HT1080 (cell line): ENCODE results near the gene STK10. TPM values are rescaled to one million over a fixed set of nuclear protein-coding genes. Genes with fewer than 3 reads are reported as not detected.
"Not testable (repeated sequence)": the region's sequence is repeated elsewhere in the genome, so short reads cannot be mapped to it uniquely, and the experiment has no call there.

Experiments
- DNase-seq: peaks from one replicate; pipeline ENCODE4 v3.0.0-alpha.2; 2015; ENCODE audit warnings: low read depth
- polyA plus RNA-seq, 2 experiments: library from polyadenylated mRNA; depleted of rRNA; stranded (reverse); fragments of >200 nt; gene quantifications; 2 replicates each; pipeline ENCODE4 v1.2.3, GENCODE V29; 2015
- total RNA-seq: library from RNA; depleted of rRNA; stranded (reverse); fragments of >200 nt; shearing (Covaris generic); gene quantifications from 2 replicates; pipeline ENCODE4 v1.2.3, GENCODE V29; 2014; rRNA removed

STK10 gene
- total RNA-seq: 16.1 and 16.4 TPM in 2 replicates
- polyA plus RNA-seq (2015; cell fraction: cytosol; rRNA removed): 9.1 and 9.3 TPM in 2 replicates
- 17.7 and 23.8 TPM in 2 replicates for polyA plus RNA-seq (2015; cell fraction: nucleus; rRNA removed)

DNA sequence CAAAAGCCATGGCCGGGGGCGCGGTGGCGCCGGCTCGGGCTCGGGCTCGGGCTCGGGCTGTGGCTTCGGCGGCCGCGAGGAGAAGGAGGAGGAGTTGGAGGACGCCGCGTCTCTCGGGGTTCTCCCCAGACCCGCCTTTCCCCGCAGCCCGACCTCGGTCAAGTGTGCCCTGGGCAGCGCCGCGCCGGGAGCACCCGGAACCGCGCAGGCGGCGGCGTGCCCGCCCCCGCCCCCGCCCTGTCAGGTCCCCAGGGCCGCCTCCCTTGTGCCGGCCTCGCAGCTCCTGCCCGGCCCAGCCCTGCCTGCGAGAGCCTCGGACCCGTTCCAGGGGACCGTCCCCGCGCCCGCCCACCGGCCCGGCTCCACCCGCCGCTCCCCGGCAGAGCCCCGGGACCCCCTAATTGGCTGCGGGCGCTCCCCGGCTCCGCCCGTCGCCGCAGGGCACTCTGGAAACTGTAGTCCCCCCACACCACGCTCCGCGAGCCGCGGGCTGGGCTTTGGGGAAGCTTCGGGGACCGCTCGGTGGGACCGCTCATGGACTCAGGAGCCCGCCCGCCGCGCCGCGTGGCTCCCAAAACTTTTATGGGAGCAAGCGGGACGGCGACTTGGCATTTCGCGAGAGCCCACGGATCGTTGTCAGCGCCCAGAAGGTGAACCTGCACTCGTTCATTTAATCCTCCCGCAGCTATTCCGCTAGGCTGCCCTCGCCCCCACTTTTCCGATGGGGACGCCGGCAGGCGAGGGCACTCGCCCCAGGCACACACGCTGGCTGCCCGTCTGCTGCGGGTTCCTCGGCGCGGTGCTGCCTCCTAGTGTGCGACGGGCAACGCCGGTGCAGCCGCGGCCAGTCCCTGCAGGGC, at the start of gene STK10:
STK10 (minus strand) TSS at position 192 of the 860 bp plus-strand sequence; CDS start at position 10, 182 bp downstream.
- DNase-seq: peak; percentile 90

DNA sequence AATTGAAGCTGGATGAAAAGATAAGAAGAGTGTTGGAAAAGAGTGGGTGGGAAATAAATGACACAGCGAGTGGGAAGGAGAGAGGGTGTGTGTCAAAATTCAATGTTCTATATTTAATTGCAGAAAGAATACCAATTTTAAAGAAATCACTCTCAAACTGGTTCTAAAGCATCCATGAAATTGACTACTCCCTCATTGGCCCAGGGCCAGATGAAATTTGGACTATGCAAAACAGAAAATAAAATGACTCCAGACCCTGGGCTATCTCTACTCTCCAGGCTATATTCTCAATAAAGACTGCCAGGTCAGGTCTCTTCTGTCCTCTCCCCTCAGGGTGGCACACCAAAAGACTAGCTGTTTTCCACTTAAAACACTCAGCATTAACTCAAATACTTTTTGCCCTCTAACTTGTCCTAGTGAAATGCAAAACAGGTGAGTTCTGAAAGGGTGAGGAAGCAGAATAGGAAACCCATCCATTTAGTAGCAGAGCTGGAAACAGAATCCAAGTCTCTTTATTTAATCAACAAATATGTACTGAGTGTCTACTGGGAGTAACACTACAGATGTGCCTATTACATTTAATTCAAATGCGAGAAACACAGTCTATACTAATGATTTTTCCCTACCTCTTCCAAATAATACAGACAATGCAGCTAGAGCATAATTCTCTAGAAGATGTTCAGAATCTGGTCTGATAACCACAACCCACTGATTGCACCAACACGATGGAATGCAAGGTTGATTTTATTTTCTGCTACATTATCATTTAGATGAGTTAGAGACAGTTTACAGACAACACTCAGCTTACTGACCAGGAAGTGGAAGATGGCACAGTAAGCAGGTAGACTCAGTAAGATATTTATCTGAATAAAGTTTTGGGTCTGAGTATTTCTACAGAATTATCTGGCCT, 48.1 kb upstream of the STK10 start:
- DNase-seq: no peak

- DNase-seq: no peak
Measured at GRCh38 chr5:172235132-172235780, 47.2 kb upstream of the STK10 start.

GRCh38 chr5:172234031-172234430, 46.0 kb upstream of the STK10 start:
- no peak for DNase-seq

DNA sequence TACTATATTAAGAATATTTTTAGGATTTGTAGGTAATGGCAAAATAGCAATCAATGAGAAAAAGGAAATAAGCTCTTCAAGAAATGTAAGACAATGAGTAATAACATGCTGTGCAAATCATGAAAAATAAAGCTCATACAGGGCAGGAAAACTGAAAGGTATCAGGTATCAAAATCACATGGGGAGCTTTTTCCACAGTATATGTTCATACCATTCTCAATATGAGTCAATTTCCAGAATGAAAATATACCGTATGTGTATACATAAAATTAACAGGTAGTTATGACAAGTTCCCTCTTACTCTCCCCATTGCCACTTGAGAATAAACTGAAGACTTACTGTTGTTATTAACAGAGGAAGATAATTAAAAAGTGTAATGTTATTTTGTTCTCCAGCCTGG, 41.9 kb upstream of the STK10 start:
- no peak for DNase-seq

DNA sequence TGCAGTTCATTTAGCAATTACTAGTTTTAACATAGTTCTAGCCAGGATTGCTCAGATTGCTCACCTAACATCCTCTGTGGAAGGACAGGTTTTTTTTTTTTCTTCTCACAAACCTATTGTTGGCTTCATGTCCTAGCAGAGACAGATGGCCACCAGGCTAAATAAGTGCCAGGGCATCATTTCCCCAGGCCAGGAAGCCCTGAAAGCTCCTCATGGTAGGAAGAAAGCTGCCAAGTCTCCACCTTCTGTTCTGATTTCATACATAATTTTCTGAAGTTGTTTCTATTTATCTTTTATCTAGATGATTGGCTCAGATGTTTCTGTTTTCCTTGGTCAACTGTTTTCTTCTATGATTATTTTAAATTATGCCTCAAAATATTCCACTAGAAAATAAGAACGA, 37.0 kb upstream of the STK10 start:
- DNase-seq: no peak

DNA sequence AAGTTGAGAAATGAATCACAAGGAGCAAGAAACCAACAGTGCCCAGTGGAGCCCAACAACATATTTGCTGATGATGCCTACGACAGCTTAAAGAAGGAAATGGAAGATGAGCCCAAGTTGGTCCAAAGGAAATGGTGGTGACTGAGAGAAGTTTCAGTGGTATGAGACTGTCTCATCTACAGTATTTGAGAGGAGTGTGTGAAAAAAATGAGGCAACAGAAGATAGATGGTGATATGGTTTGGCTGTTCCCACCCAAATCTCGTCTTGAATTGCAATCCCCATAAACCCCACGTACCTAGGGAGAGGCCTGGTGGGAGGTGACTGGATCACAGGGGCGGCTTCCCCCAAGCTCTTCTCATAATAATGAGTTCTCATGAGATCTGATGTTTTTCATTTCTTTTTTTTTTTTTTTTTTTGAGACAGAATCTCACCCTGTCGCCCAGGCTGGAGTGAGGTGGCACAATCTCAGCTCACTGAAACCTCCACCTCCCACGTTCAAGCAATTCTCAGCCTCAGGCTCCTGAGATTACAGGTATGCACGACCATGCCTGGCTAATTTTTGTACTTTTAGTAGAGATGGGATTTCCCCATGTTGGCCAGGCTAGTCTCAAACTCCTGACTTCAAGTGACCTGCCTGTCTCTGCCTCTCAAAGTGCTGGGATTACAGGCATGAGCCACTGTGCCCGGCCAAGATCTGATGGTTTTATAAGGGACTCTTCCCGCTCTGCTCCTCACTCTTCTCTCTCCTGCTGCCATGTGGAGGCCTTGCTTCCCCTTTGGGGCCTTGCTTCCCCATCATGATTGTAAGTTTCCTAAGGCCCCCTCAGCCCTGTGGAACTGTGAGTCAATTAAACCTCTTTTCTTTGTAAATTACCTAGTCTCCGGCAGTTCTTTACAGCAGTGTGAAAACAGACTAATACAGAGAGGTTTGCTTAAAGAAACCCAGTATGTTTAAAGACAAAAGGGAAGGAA, 36.2 kb upstream of the STK10 start:
- DNase-seq: no peak

DNA sequence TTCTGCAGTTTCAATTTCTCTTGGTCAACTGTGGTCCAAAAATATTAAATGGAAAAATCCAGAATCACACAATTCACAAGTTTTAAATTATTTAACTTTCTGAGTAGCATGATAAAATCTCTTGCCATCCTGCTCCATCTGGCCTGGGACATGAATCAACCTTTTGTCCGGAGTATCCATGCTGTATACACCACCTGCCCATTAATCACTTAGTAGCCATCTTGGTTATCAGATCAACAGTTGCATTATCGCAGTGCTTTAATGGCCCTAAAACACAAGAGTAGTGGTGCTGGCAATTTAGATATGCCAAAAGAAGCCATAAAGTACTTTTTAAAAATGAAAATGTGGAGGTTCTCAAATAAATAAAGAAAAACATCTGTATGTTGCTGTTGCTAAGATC, 31.3 kb upstream of the STK10 start:
- no peak for DNase-seq

- no peak for DNase-seq
Measured at GRCh38 chr5:172216345-172216744, 28.3 kb upstream of the STK10 start.

- DNase-seq: no peak
Measured at GRCh38 chr5:172213126-172213525, 25.1 kb upstream of the STK10 start.

DNA sequence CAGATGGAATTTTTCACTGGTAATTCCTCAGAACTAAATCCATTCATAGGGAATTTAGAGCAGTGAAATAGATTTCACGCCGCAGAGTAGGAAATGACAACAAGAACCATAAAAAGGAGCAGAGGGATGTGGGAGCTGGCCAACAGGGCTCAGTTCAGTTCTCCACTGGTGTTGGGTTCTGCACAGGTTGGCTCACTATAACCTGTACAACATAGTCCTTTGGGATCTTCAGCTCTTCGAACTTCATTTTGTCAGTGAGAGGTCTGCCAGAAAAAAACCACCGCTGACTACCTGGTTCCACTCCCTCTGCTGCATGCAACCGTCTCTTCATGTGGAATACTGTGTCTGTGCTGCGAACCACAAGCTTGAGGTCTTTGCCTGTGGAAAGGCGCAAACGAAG, 23.7 kb upstream of the STK10 start:
- DNase-seq: no peak

DNA sequence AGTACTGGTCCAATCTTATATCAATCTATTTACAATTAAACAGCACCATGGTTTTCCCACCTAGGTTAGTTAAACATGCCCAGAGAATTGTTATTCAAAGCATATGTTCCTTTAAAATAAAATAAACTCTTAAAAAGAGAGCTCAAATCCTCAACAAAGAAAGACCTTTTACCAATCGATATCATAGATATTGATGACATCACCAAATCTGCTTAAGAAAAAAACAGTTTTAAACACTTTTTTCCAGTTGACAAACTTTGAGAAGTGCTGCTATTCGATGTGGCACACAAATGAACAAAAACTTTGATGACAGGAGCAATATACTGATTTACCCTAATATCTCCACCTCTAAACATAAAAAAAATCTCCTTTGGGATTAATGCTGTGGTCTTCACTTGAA, 21.7 kb upstream of the STK10 start:
- DNase-seq: no peak

DNA sequence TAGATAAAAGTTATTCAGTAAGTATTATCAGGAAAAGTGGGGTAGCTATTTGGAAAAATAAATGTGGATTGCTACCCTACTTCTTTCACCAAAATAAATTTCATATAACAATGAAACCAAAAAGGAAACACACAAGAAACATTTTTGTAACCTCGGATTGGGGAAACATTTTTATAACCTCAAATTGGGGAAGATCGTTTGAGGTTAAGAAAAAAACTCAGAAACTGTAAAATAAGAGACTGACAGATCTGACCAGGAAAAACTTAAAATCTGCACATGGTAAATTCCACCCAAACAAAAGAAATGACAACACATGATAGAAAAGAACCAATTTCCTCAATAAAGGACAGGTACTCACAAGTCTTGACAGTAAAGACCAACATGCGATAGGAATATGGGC, 19.5 kb upstream of the STK10 start:
- DNase-seq: no peak

DNA sequence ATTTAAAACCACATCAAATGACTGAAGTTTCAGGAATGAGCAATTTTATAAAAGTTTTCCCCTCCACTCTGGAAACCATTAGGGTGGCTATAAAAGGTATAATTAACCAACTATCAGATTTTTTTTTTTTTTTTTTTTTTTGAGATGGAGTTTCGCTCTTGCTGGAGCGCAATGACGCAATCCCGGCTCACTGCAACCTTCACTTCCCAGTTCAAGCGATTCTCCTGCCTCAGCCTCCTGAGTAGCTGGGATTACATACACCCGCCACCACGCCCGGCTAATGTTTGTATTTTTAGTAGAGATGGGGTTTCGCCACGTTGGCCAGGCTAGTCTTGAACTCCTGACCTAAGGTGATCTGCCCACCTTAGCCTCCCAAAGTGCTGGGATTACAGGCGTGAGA, 18.0 kb upstream of the STK10 start:
- DNase-seq: not testable (repeated sequence)

DNA sequence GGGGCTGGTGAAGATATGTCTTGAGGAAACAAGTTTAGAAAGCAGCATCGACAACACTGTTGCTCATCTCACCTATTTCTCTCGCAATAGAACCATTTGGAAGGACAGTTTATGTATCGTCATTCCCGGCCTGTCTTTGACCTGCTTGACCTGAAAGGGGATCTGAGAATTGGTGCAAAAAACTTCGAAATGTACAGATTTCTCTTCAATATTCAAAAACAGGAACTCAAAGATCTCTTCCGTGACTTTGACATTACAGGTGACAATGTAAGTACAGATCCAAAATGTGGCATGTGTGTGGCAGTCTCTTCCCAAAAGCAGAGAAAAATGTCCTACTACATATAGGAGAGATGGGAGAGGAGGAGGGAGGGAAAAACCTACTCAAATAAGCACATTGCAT, 12.5 kb upstream of the STK10 start:
- no peak for DNase-seq

DNA sequence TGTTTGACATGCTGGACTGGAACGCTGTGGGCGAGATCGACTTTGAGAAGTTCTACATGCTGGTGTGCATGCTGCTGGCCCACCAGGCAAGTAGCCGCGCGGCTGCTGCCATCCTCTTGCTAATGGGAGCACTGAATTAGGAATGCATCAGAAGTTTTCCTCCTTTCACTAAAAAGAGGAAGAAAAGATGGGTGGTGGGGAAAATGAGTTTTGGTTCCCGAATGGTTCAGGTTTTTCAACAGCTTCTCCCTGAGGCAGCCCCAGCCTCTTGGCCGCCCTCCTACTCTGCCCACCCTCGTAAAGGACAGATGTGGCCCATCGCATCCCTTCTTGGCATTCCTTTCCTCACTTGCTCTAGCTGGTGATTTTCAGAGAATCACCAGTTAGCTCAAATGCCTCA, 11.4 kb upstream of the STK10 start:
- no peak for DNase-seq

DNA sequence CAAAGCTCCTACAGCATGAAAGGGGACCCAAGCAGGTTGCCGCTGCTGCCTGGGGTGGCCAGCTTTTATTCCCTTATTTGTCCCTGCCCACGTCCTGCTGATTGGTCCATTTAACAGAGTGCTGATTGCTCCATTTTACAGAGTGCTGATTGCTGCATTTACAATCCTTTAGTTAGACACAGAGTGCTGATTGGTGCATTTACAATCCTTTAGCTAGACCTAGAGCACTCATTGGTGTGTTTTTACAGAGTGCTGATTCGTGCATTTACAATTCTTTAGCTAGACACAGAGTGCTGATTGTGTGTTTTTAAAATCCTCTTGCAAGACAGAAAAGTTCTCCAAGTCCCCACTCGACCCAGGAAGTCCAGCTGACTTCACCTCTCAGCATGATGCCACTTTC, 9.8 kb upstream of the STK10 start:
- DNase-seq: not testable (repeated sequence)

GRCh38 chr5:172194985-172195774, 7.2 kb upstream of the STK10 start:
- no peak for DNase-seq

GRCh38 chr5:172193872-172194271, 5.8 kb upstream of the STK10 start, which contains the start of gene EFCAB9:
Gene EFCAB9, plus strand, starts transcription at chr5:172194172. Its CDS starts 1 bp downstream, at chr5:172194173.
- DNase-seq: no peak
